HEK293 (cell line): ENCODE data around the gene TMEM183A.

ENCODE experiments used
- CTCF ChIA-PET: fragments of 350-600 bp; formaldehyde crosslinking; extraction: SDS; loops from one replicate; lab custom pipeline; 2021; ENCODE audit warnings: antibody characterized with exemption; lab: Yijun Ruan, JAX
- POLR2A ChIA-PET: fragments of 300-600 bp; formaldehyde crosslinking; extraction: SDS; loops from one replicate; lab custom pipeline; 2020; ENCODE audit warnings: antibody characterized with exemption, inconsistent platforms; lab: Yijun Ruan, JAX
- H3K27ac ChIP-seq: fragments of 200-500 bp; sonication (Bioruptor generic); 2 replicates; pipeline ENCODE4 v1.5.1; 2014; ENCODE audit warnings: low read depth, low read length, control low read depth, inconsistent platforms; ENCODE audit errors: extremely low read depth
- H3K36me3 ChIP-seq, 2 experiments: fragments of 200-500 bp in 1 of 2; sonication (Bioruptor generic) in 1 of 2; 1 replicate in 1 of 2; 2 replicates in 1 of 2; pipeline ENCODE4 v1.5.1; 2014 to 2017; ENCODE audit warnings: inconsistent platforms in 2 of 2, low read length in 2 of 2; ENCODE audit not compliant: control insufficient read depth in 2 of 2, insufficient read depth in 1 of 2
- H3K4me1 ChIP-seq: fragments of 200-500 bp; sonication (Bioruptor generic); 2 replicates; pipeline ENCODE4 v1.5.1; 2014; ENCODE audit warnings: mild to moderate bottlenecking, low read length, inconsistent platforms; ENCODE audit not compliant: control insufficient read depth, insufficient read depth
- H3K4me3 ChIP-seq: 2 replicates; pipeline ENCODE4 v1.5.1; 2011; ENCODE audit warnings: low read depth, mild to moderate bottlenecking, control low read depth, low read length, moderate library complexity
- H3K9me3 ChIP-seq: fragments of 200-500 bp; sonication (Bioruptor generic); 2 replicates; pipeline ENCODE4 v1.5.1; 2014; ENCODE audit warnings: low read depth, low read length, inconsistent platforms; ENCODE audit not compliant: control insufficient read depth, insufficient read depth
- HOXA7 ChIP-seq: sonication (generic); formaldehyde crosslinking; IDR thresholded peaks from 2 replicates; pipeline ENCODE4 v1.8.1; 2022; ENCODE audit warnings: missing genetic modification reagents, borderline replicate concordance
- KLF10 ChIP-seq: fragments of 450-650 bp; IDR thresholded peaks from 2 replicates; pipeline ENCODE4 v1.5.1; 2018; ENCODE audit warnings: missing biosample characterization, mild to moderate bottlenecking, missing genetic modification characterization
- KLF16 ChIP-seq: fragments of 450-650 bp; formaldehyde crosslinking; IDR thresholded peaks from 2 replicates; pipeline ENCODE4 v1.5.1; 2017; ENCODE audit warnings: missing biosample characterization, missing genetic modification characterization
- KLF17 ChIP-seq: fragments of 450-650 bp; formaldehyde crosslinking; IDR thresholded peaks from 2 replicates; pipeline ENCODE4 v1.5.1; 2016; ENCODE audit warnings: missing biosample characterization, missing genetic modification characterization
- KLF7 ChIP-seq: fragments of 450-650 bp; formaldehyde crosslinking; IDR thresholded peaks from 2 replicates; pipeline ENCODE4 v1.5.1; 2016; ENCODE audit warnings: missing biosample characterization, missing genetic modification characterization, borderline replicate concordance
- RBAK ChIP-seq: fragments of 450-650 bp; formaldehyde crosslinking; IDR thresholded peaks from 2 replicates; pipeline ENCODE4 v1.5.1; 2016; ENCODE audit warnings: missing biosample characterization, missing genetic modification characterization
- SETDB1 ChIP-seq: IDR thresholded peaks from one replicate; pipeline ENCODE4 v1.6.1; 2017; ENCODE audit warnings: mild to moderate bottlenecking, low read length, moderate library complexity, mixed read lengths; ENCODE audit not compliant: insufficient read length
- ZEB2 ChIP-seq: fragments of 450-650 bp; formaldehyde crosslinking; IDR thresholded peaks from 2 replicates; pipeline ENCODE4 v1.5.1; 2016; ENCODE audit warnings: missing biosample characterization, missing genetic modification characterization
- ZNF132 ChIP-seq: fragments of 450-650 bp; formaldehyde crosslinking; IDR thresholded peaks from 2 replicates; pipeline ENCODE4 v1.5.1; 2017; ENCODE audit warnings: missing biosample characterization, missing genetic modification characterization, borderline replicate concordance
- ZNF324 ChIP-seq: fragments of 450-650 bp; formaldehyde crosslinking; IDR thresholded peaks from 2 replicates; pipeline ENCODE4 v1.5.1; 2016; ENCODE audit warnings: missing biosample characterization, missing genetic modification characterization
- ZNF354C ChIP-seq: fragments of 450-650 bp; formaldehyde crosslinking; IDR thresholded peaks from 2 replicates; pipeline ENCODE4 v1.5.1; 2016; ENCODE audit warnings: missing biosample characterization, missing genetic modification characterization, low read depth, borderline replicate concordance
- ZNF404 ChIP-seq: fragments of 450-650 bp; formaldehyde crosslinking; IDR thresholded peaks from 2 replicates; pipeline ENCODE4 v1.5.1; 2017; ENCODE audit warnings: missing biosample characterization, missing genetic modification characterization
- ZNF510 ChIP-seq: fragments of 450-650 bp; formaldehyde crosslinking; IDR thresholded peaks from 2 replicates; pipeline ENCODE4 v1.5.1; 2018; ENCODE audit warnings: mild to moderate bottlenecking, missing genetic modification characterization, missing biosample characterization; ENCODE audit not compliant: insufficient replicate concordance
- ZNF585B ChIP-seq: fragments of 450-650 bp; formaldehyde crosslinking; IDR thresholded peaks from 2 replicates; pipeline ENCODE4 v1.5.1; 2016; ENCODE audit warnings: missing biosample characterization, missing genetic modification characterization
- ZNF596 ChIP-seq: fragments of 450-650 bp; IDR thresholded peaks from 2 replicates; pipeline ENCODE4 v1.5.0; 2018; ENCODE audit warnings: missing biosample characterization, mild to moderate bottlenecking, missing genetic modification characterization, moderate library complexity
- ZNF677 ChIP-seq: fragments of 450-650 bp; IDR thresholded peaks from 2 replicates; pipeline ENCODE4 v1.5.0; 2018; ENCODE audit warnings: missing biosample characterization, mild to moderate bottlenecking, missing genetic modification characterization, moderate library complexity
- ZSCAN16 ChIP-seq: fragments of 450-650 bp; formaldehyde crosslinking; IDR thresholded peaks from 2 replicates; pipeline ENCODE4 v1.5.1; 2016; ENCODE audit warnings: missing biosample characterization, missing genetic modification characterization
- TF ChIP-seq, protein P1 (sequence below): fragments of 450-650 bp; formaldehyde crosslinking; optimal IDR thresholded peaks from 2 replicates; pipeline ENCODE3; 2016; ENCODE audit warnings: missing biosample characterization, mild to moderate bottlenecking, missing genetic modification characterization
- TF ChIP-seq, protein P2 (sequence below): fragments of 450-650 bp; formaldehyde crosslinking; conservative IDR thresholded peaks from 2 replicates; pipeline ENCODE4 v1.5.1; 2016; ENCODE audit warnings: low read depth, missing biosample characterization, missing genetic modification characterization

TMEM183A gene

GRCh38 chr1:203060115-203060514, 52.9 kb downstream of the TMEM183A start:
- H3K9me3 ChIP-seq: no peaks in the 10 kb centered on the region
- H3K27ac ChIP-seq: no peak overlapping the region
- no peaks in the 10 kb centered on the region for H3K36me3 ChIP-seq
- TF ChIP-seq, protein P1, sequence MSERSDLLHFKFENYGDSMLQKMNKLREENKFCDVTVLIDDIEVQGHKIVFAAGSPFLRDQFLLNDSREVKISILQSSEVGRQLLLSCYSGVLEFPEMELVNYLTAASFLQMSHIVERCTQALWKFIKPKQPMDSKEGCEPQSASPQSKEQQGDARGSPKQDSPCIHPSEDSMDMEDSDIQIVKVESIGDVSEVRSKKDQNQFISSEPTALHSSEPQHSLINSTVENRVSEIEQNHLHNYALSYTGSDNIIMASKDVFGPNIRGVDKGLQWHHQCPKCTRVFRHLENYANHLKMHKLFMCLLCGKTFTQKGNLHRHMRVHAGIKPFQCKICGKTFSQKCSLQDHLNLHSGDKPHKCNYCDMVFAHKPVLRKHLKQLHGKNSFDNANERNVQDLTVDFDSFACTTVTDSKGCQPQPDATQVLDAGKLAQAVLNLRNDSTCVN: no peak
- TF ChIP-seq ZEB2 (tag by site-specific recombination): no peak
- TF ChIP-seq KLF10 (tag by site-specific recombination): no peak
- ChIA-PET POLR2A (no interaction called here), CTCF (interaction anchor here (12.9 kb wide), 1 partner anchor 19 kb away, joined by 169 read pairs; no protein-coding TSS in a partner anchor)
- H3K4me3 ChIP-seq: no peak overlapping the region
- H3K4me1 ChIP-seq: no peaks in the 10 kb centered on the region

DNA sequence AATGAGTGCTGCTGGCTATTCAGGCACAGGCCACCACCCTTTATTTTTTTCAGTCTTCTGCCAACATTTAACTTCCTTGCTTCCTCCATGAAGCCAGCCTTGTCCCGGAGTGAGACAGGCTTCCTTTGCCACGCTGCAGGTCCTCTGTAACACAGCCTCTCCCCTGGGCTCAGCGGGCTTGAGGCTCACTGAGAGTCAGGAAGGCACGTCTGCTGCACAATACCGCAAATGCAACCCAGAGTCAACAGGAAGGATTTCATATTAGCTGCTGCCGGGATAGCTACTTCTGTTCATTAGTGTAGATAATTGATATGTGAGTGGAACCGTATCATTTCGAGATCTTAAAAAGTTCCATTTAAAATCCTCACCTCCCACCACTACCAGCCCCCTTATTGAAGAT, 56.1 kb downstream of the TMEM183A start:
- POLR2A ChIA-PET: interaction anchor here (0.8 kb wide), 1 partner anchor 23 kb away, joined by 3 read pairs; no protein-coding TSS in a partner anchor
- CTCF ChIA-PET: interaction anchor here (0.6 to 4.9 kb wide), 9 partner anchors 9 to 186 kb away, joined by 3 to 20 read pairs (median 4); partner anchors contain the start of gene MYOG
- H3K36me3 ChIP-seq: no peaks in the 10 kb centered on the region
- no peak overlapping the region for H3K4me3 ChIP-seq
- no peaks in the 10 kb centered on the region for H3K9me3 ChIP-seq
- no peak for TF ChIP-seq ZNF596 (tag by site-specific recombination)
- TF ChIP-seq HOXA7 (CRISPR knock-in tag): no peak
- TF ChIP-seq ZSCAN16 (tag by site-specific recombination): no peak
- no peak for TF ChIP-seq ZNF677
- no peak for TF ChIP-seq ZNF324
- no peak for TF ChIP-seq ZNF354C
- TF ChIP-seq ZNF585B (tag by site-specific recombination): no peak
- no peak for TF ChIP-seq ZNF510 (tag by site-specific recombination)
- no peak for TF ChIP-seq KLF7 (tag by site-specific recombination)
- TF ChIP-seq, protein P2, sequence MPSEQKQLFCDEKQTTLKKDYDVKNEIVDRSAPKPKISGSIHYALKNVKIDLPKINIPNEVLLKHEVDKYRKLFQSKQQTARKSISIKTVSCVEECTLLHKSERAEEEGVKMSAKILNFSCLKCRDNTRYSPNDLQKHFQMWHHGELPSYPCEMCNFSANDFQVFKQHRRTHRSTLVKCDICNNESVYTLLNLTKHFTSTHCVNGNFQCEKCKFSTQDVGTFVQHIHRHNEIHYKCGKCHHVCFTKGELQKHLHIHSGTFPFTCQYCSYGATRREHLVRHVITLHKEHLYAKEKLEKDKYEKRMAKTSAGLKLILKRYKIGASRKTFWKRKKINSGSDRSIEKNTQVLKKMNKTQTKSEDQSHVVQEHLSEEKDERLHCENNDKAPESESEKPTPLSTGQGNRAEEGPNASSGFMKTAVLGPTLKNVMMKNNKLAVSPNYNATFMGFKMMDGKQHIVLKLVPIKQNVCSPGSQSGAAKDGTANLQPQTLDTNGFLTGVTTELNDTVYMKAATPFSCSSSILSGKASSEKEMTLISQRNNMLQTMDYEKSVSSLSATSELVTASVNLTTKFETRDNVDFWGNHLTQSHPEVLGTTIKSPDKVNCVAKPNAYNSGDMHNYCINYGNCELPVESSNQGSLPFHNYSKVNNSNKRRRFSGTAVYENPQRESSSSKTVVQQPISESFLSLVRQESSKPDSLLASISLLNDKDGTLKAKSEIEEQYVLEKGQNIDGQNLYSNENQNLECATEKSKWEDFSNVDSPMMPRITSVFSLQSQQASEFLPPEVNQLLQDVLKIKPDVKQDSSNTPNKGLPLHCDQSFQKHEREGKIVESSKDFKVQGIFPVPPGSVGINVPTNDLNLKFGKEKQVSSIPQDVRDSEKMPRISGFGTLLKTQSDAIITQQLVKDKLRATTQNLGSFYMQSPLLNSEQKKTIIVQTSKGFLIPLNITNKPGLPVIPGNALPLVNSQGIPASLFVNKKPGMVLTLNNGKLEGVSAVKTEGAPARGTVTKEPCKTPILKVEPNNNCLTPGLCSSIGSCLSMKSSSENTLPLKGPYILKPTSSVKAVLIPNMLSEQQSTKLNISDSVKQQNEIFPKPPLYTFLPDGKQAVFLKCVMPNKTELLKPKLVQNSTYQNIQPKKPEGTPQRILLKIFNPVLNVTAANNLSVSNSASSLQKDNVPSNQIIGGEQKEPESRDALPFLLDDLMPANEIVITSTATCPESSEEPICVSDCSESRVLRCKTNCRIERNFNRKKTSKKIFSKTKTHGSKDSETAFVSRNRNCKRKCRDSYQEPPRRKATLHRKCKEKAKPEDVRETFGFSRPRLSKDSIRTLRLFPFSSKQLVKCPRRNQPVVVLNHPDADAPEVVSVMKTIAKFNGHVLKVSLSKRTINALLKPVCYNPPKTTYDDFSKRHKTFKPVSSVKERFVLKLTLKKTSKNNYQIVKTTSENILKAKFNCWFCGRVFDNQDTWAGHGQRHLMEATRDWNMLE (tag by site-specific recombination): no peak
- TF ChIP-seq KLF17 (tag by site-specific recombination): no peak
- TF ChIP-seq KLF16: no peak
- TF ChIP-seq ZNF132 (tag by site-specific recombination): no peak
- no peak for TF ChIP-seq SETDB1
- TF ChIP-seq ZNF404 (tag by site-specific recombination): no peak
- TF ChIP-seq RBAK (tag by site-specific recombination): no peak
- no peak overlapping the region for H3K27ac ChIP-seq
- H3K4me1 ChIP-seq: no peaks in the 10 kb centered on the region
